Measurements from ENCODE around the gene ZNF567.

Gene ZNF567

DNA sequence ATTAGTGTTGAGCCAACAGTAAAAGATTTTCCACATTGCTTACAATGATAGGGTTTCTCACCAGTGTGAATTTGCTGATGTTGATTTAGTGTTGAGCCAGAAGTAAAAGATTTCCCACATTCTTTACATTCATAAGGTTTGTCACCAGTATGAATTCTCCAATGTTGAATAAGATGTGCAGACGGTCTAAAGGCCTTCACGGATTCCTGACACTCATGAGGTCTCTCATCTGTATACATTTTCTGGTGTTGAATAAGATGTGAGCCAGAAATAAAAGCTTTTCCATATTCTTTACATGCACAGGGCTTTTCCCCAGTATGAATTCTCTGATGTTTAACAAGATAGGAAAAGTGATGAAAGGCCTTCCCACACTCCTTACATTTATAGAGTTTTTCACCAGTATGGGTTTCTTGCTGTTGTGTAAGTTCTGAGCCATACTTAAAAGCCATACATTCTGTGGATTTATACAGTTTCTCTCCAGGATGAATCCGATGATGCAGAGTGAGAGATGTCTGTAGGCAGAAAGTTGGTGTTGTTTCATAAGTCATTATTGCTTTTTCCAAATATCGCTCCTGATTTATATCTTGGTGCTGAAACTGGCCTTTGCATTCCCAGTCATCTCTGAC lies 62.8 kb downstream of the ZNF567 start:
- no peak for DNase-seq (ENCODE audit: low spot score)
